K562 (cell line): ENCODE results near the gene ZNF213. TPM values are rescaled to one million over a fixed set of nuclear protein-coding genes. Genes with fewer than 3 reads are reported as not detected.

Experiments
- CCAR2 ChIP-seq: fragments of 200-400 bp; formaldehyde crosslinking; IDR thresholded peaks from 2 replicates; pipeline ENCODE4 v1.6.1; 2017; ENCODE audit warnings: mild to moderate bottlenecking, low read depth, low read length
- ELF4 ChIP-seq: fragments of 450-650 bp; formaldehyde crosslinking; IDR thresholded peaks from 2 replicates; pipeline ENCODE4 v1.4.0; 2022; ENCODE audit warnings: missing genetic modification characterization
- ETV1 ChIP-seq: fragments of 450-650 bp; conservative IDR thresholded peaks from 2 replicates; pipeline ENCODE4 v1.6.1; 2016; ENCODE audit warnings: missing genetic modification characterization, control low read depth, low read depth, missing compliant biosample characterization
- FOXO4 ChIP-seq: fragments of 450-650 bp; formaldehyde crosslinking; IDR thresholded peaks from 2 replicates; pipeline ENCODE4 v1.4.0; 2020; ENCODE audit warnings: mild to moderate bottlenecking, moderate library complexity
- KLF6 ChIP-seq: fragments of 250-450 bp; sonication (Bioruptor Pico); IDR thresholded peaks from 2 replicates; pipeline ENCODE4 v1.4.0; 2020; ENCODE audit warnings: mild to moderate bottlenecking, moderate library complexity, borderline replicate concordance
- MAZ ChIP-seq, 2 experiments: fragments of 450-650 bp in 1 of 2; sonication (generic) in 1 of 2; formaldehyde crosslinking; IDR thresholded peaks in 1 of 2; conservative IDR thresholded peaks in 1 of 2; 2 replicates each; pipeline versions ENCODE4 v1.4.0 to v1.5.0; 2020; ENCODE audit warnings: mild to moderate bottlenecking in 1 of 2, missing genetic modification reagents in 1 of 2
- POLR2AphosphoS5 ChIP-seq: IDR thresholded peaks from 2 replicates; pipeline ENCODE4 v1.6.1; 2011; ENCODE audit warnings: mild to moderate bottlenecking, low read depth, low read length, moderate library complexity; ENCODE audit not compliant: control insufficient read depth, insufficient read depth
- RBBP5 ChIP-seq: fragments of 200-600 bp; sonication (generic); IDR thresholded peaks from 2 replicates; pipeline ENCODE4 v1.6.1; 2012; ENCODE audit warnings: borderline replicate concordance, mild to moderate bottlenecking, low read length, control low read depth, inconsistent platforms; ENCODE audit not compliant: insufficient read depth, poor library complexity, severe bottlenecking
- RBFOX2 ChIP-seq: fragments of 200-400 bp; formaldehyde crosslinking; IDR thresholded peaks from 2 replicates; pipeline ENCODE4 v1.6.1; 2017; ENCODE audit warnings: low read depth, mild to moderate bottlenecking, low read length, moderate library complexity
- RFX1 ChIP-seq: fragments of 450-650 bp; IDR thresholded peaks from 2 replicates; pipeline ENCODE4 v1.6.1; 2016; ENCODE audit warnings: mild to moderate bottlenecking, moderate library complexity
- TCF7L2 ChIP-seq: fragments of 150-350 bp; IDR thresholded peaks from 2 replicates; pipeline ENCODE4 v1.6.1; 2016; ENCODE audit warnings: low read depth, mild to moderate bottlenecking, low read length, moderate library complexity
- TEAD2 ChIP-seq: fragments of 450-650 bp; IDR thresholded peaks from 2 replicates; pipeline ENCODE4 v1.6.1; 2016; ENCODE audit warnings: missing genetic modification characterization, control low read depth, missing compliant biosample characterization
- TGIF2 ChIP-seq: sonication (generic); formaldehyde crosslinking; IDR thresholded peaks from 2 replicates; pipeline ENCODE4 v1.8.1; 2022; ENCODE audit warnings: mild to moderate bottlenecking, missing genetic modification reagents, moderate library complexity
- ZC3H4 ChIP-seq: sonication (generic); formaldehyde crosslinking; IDR thresholded peaks from 2 replicates; pipeline ENCODE4 v1.9.0; 2021; ENCODE audit warnings: missing genetic modification reagents, borderline replicate concordance
- ZNF175 ChIP-seq: fragments of 200-800 bp; sonication (Bioruptor generic); IDR thresholded peaks from 2 replicates; pipeline ENCODE4 v1.6.1; 2016; ENCODE audit warnings: low read depth, mild to moderate bottlenecking, missing genetic modification characterization, missing compliant biosample characterization
- ZNF253 ChIP-seq: fragments of 250-450 bp; sonication (Bioruptor Pico); conservative IDR thresholded peaks from 2 replicates; pipeline ENCODE4 v1.6.1; 2021; ENCODE audit warnings: mild to moderate bottlenecking
- ZNF274 ChIP-seq: IDR thresholded peaks from 2 replicates; pipeline ENCODE4 v1.6.1; 2011; ENCODE audit warnings: low read depth, mild to moderate bottlenecking, low read length, moderate library complexity, borderline replicate concordance
- ZNF277 ChIP-seq: fragments of 250-450 bp; sonication (Bioruptor Pico); IDR thresholded peaks from 2 replicates; pipeline ENCODE4 v1.8.0; 2022; ENCODE audit warnings: inconsistent platforms, mild to moderate bottlenecking, moderate library complexity, borderline replicate concordance
- ZNF644 ChIP-seq: fragments of 200-800 bp; sonication (Bioruptor generic); IDR thresholded peaks from 2 replicates; pipeline ENCODE4 v1.6.1; 2016; ENCODE audit warnings: low read depth, missing genetic modification characterization, missing compliant biosample characterization
- polyA plus RNA-seq, 8 experiments: library from polyadenylated mRNA; depleted of rRNA in 4 of 8; stranded (reverse) in 5 of 8; unstranded in 3 of 8; fragments of >200 nt; fragmentation: Nextera tagmentation in 2 of 8; fragmentation: Illumina TruSeq in 1 of 8; extraction: Ambion mirVana in 2 of 8; extraction: Trizol in 1 of 8; gene quantifications; 2 replicates each; pipeline versions ENCODE4 v1.2.1 to v1.2.3, GENCODE V29; 2011 to 2014; ENCODE audit warnings: inconsistent platforms in 1 of 8, missing spikeins in 1 of 8
- total RNA-seq, 7 experiments: library from RNA; depleted of rRNA in 6 of 7; stranded (reverse); fragments of >200 nt in 6 of 7; fragmentation: Illumina TruSeq in 2 of 7; extraction: Trizol in 2 of 7; gene quantifications; 2 replicates each; pipeline versions ENCODE4 v1.2.1 to v1.2.3, GENCODE V29; 2011 to 2021; ENCODE audit warnings: low replicate concordance in 1 of 7
- TF ChIP-seq, protein P1 (sequence below): sonication (generic); formaldehyde crosslinking; IDR thresholded peaks from 2 replicates; pipeline ENCODE4 v1.8.0; 2023; ENCODE audit warnings: mild to moderate bottlenecking, missing genetic modification reagents
- TF ChIP-seq, protein P2 (sequence below): fragments of 250-450 bp; sonication (Bioruptor Pico); IDR thresholded peaks from 2 replicates; pipeline ENCODE4 v1.5.0; 2020; ENCODE audit warnings: mild to moderate bottlenecking, borderline replicate concordance

ZNF213 gene
- total and polyA plus RNA-seq, 9 of the 15 experiments (the other 6 are each of a cell fraction or from before 2014, with no cell fraction given), result 0.49 to 10.0 (median 1.8) TPM

DNA sequence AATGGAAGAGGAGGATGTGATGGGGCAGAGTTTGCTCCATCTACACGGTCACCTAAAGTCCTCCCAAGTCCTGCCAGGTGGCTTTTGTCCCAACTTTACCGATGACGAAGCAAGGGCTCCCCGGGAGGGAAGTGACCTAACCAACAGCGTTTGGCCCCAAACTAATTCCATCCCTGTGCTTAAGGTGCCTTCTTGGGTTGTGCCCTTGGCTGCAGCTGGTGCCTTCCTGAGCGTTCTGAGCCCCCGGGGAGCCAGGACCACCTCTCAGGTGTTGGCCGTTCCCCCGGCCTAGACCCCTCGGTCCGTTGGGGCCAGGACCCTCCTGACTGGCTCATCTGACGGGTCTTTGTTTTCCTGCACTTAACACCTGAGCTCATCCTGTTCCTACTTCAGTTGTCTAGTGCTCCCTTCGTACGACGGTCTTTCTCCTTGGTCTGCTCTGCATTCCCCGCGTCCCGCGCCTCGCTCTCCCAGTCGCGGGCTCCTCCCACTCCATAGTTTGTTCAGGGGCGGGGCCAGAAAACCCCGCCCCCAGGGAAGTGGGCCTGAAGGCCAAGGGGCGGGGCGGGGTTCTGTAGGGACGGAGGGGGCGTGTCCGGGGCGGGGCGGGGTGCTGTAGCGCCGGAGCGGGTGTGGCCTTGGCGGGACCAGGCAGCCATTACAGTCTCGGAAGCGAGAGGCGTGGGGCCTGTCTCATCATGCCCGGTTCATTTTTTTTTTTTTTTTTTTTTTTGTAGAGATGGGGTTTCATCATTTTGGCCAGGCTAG, 34.9 kb upstream of the ZNF213 start (continued):
- TF ChIP-seq, protein P1, sequence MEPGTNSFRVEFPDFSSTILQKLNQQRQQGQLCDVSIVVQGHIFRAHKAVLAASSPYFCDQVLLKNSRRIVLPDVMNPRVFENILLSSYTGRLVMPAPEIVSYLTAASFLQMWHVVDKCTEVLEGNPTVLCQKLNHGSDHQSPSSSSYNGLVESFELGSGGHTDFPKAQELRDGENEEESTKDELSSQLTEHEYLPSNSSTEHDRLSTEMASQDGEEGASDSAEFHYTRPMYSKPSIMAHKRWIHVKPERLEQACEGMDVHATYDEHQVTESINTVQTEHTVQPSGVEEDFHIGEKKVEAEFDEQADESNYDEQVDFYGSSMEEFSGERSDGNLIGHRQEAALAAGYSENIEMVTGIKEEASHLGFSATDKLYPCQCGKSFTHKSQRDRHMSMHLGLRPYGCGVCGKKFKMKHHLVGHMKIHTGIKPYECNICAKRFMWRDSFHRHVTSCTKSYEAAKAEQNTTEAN, result no peak
- TF ChIP-seq, protein P2, sequence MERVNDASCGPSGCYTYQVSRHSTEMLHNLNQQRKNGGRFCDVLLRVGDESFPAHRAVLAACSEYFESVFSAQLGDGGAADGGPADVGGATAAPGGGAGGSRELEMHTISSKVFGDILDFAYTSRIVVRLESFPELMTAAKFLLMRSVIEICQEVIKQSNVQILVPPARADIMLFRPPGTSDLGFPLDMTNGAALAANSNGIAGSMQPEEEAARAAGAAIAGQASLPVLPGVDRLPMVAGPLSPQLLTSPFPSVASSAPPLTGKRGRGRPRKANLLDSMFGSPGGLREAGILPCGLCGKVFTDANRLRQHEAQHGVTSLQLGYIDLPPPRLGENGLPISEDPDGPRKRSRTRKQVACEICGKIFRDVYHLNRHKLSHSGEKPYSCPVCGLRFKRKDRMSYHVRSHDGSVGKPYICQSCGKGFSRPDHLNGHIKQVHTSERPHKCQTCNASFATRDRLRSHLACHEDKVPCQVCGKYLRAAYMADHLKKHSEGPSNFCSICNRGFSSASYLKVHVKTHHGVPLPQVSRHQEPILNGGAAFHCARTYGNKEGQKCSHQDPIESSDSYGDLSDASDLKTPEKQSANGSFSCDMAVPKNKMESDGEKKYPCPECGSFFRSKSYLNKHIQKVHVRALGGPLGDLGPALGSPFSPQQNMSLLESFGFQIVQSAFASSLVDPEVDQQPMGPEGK, result no peak
- TF ChIP-seq ZNF253 (no peak), FOXO4 (no peak), TGIF2 (CRISPR knock-in tag) (no peak), RBBP5 (no peak), ZNF274 (no peak), RFX1 (no peak), ETV1 (tag) (no peak), ELF4 (CRISPR knock-in tag) (no peak), MAZ (CRISPR knock-in tag; conservative IDR thresholded peaks at IDR 0.05 in 1 of 2, IDR thresholded peaks at IDR 0.05 in 1 of 2) (no peak), KLF6 (no peak), ZNF644 (tag) (no peak), CCAR2 (no peak), ZNF175 (CRISPR knock-in tag) (no peak), TCF7L2 (no peak), TEAD2 (tag) (no peak), ZC3H4 (CRISPR knock-in tag) (no peak), RBFOX2 (peak; percentile 55; the same call in 1 of the 2 replicates), POLR2AphosphoS5 (no peak), ZNF277 (CRISPR knock-in tag) (no peak)
